Fibroblast of pulmonary artery (primary cell): ENCODE data around the gene ERRFI1.
A peak's percentile ranks its signal among the peaks of the same experiment; 100 is the strongest.
"Not testable (repeated sequence)": the region's sequence is repeated elsewhere in the genome, so short reads cannot be mapped to it uniquely, and the experiment has no call there.

ENCODE experiments used
- DNase-seq: peaks from one replicate; pipeline ENCODE4 v3.0.0-alpha.2; 2010; ENCODE audit warnings: low read depth
- H3K4me3 ChIP-seq: replicated peaks from 2 replicates; pipeline ENCODE4 v1.5.1; 2011; ENCODE audit warnings: low read depth, mild to moderate bottlenecking, control low read depth, low read length, moderate library complexity
- CTCF ChIP-seq: IDR thresholded peaks from 2 replicates; pipeline ENCODE4 v1.5.1; 2011; ENCODE audit warnings: mild to moderate bottlenecking, control low read depth, low read length, inconsistent platforms; ENCODE audit errors: missing control alignments

The ERRFI1 gene

DNA sequence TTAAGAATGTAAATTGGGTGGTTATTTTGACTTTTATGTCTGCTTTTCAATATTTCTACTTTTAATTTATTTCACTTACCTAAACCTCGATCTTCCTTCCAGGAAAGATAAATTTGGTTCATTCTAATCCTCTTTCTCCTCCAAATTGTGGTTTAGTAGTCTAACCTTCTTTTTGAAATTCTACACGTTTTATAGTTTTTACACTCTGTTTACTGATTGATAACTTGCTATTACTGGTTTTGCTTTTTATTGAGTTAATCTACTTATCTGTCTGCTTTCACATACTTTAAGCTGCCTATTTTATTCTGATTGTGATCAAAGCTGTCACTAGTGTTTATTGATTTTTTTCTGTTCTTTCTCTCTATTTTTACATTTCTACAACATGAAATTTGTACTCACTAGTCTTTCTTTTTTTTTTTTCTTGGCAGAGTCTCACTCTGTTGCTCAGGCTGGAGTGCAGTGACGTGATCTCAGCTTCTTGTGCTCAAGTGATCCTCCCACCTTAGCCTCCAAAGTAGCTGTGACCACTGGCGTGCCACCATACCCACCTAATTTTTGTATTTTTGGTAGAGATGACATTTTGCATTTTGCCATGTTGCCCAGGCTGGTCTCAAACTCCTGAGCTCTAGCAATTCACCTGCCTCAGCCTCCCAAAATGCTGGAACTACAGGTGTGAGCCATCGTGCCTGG is 27.9 kb upstream of the ERRFI1 start:
- DNase-seq = no peak
- no peak overlapping the region for H3K4me3 ChIP-seq
- TF ChIP-seq CTCF = no peak

DNA sequence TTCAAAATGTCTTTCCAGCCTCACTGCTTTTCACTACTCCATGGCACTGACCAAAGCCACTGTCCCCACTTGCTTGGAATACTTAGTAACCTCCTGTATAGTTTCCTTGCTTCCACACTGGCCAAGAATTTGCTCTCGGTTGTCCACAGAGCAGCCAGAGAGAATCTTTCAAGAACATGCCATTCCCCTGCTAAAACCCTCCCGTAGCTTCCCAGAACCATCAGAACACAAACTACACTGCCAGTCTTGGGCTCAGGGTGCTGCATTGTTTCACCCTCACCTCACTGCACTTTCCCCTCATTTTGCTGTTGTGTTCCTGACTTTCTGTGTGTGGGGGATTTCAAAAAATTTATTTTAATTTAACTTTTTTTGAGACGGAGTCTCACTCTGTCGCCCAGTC is 25.5 kb upstream of the ERRFI1 start:
- TF ChIP-seq CTCF = no peak
- DNase-seq = no peak
- H3K4me3 ChIP-seq = no peak overlapping the region

DNA sequence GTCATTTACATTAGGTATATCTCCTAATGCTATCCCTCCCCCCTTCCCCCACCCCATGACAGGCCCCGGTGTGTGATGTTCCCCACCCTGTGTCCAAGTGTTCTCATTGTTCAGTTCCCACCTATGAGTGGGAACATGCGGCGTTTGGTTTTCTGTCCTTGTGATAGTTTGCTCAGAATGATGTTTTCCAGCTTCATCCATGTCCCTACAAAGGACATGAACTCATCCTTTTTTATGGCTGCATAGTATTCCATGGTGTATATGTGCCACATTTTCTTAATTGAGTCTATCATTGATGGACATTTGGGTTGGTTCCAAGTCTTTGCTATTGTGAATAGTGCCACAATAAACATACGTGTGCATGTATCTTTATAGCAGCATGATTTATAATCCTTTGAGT is 23.1 kb upstream of the ERRFI1 start:
- H3K4me3 ChIP-seq, DNase-seq: not testable (repeated sequence)

DNA sequence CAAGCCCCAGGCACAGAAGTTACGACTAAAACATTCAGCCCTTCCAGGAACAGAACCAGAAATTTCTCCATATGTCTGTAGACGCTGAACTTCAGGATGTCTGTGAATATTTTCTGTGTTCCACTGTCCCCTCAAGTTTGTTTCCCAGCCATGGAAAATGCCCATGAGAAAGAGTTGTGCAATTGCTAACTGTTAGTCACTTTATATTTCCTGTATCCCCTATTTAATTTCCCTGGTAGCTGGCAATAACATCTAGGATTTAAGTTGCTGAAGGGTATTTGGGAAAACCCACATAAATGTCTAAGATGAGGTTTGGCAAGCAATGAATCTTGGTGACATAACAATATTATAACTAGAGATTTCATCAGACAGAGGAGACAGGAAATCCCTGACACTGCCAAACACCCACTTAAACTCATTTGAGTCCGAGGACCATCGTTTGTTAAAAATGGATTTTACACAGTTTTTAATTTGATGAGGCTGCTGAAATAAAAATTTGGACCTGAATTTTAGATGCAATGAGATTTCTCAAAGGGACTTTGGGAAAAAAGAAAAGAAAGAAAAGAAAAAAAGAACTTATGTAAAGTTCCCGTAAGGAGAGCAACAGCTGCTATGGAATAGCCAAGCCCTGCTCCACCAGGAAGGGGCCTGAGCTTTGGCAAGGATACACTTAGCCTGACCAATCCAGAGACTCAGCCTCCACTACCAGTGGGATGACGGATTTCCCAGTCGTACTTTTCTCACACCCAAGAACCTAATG is 21.8 kb upstream of the ERRFI1 start:
- DNase-seq = peak; percentile 95
- H3K4me3 ChIP-seq = no peak overlapping the region
- TF ChIP-seq CTCF = no peak

GRCh38 chr1:8047112-8047511 is 21.0 kb upstream of the ERRFI1 start:
- no peak for TF ChIP-seq CTCF
- peak; percentile 84 for DNase-seq
- no peak overlapping the region for H3K4me3 ChIP-seq

DNA sequence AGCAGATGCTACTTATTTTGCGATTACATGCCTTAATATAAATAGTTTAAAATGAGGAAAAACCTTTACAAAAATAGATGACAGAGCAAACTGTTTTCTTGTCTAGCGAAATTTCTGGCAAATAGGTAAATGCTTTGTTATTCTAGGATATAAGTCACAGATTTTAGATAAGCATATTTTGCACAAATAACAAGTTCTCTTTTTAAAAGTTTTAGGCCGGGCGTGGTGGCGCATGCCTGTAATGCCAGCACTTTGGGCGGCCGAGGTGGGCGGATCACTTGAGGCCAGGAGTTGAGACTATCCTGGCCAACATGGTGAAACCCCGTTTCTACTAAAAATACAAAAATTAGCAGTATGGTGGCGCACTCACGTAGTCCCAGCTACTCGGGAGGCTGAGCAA is 20.3 kb upstream of the ERRFI1 start:
- no peak for DNase-seq
- H3K4me3 ChIP-seq = no peak overlapping the region
- TF ChIP-seq CTCF = no peak

DNA sequence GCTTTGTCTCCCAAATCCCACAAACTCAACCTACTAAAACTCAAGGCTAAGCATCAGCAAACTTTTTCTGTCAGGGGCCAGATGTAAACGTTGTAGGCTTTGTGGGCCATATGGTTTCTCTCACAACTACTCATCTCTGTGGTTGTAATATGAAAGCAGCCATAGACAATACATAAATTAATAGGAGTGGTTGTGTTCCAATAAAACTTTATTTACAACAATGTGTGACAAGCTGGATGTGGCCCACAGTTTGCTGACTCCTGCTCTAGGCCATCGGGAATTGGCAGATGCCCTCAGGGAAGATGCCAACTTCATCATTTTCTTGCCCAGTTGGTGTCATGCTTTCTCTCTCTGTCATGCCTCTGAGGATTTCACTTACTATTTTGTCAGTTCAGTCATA is 17.5 kb upstream of the ERRFI1 start:
- no peak overlapping the region for H3K4me3 ChIP-seq
- TF ChIP-seq CTCF = no peak
- no peak for DNase-seq
